Esophagus muscularis mucosa (tissue), 4 donors: ENCODE data around the gene ZNF320. TPM values are rescaled to one million over a fixed set of nuclear protein-coding genes. Genes with fewer than 3 reads are reported as not detected.
"Not testable (repeated sequence)": the region's sequence is repeated elsewhere in the genome, so short reads cannot be mapped to it uniquely, and the experiment has no call there.

ENCODE experiments used
- DNase-seq: peaks from one replicate; pipeline ENCODE4 v3.0.0-alpha.2; 2017; ENCODE audit errors: extremely low spot score
- H3K27ac ChIP-seq, 4 donors: fragments of 200-600 bp; sonication (generic); replicated peaks in 1 of 4; 1 replicate in 3 of 4; 2 replicates in 1 of 4; pipeline ENCODE4 v1.5.1; 2016 to 2019; ENCODE audit warnings: mild to moderate bottlenecking in 1 of 4
- H3K27me3 ChIP-seq, 4 donors: fragments of 200-600 bp; sonication (generic); one replicate each; pipeline versions ENCODE4 v1.5.1 to v1.6.0; 2016 to 2019
- H3K36me3 ChIP-seq, 4 donors: fragments of 200-600 bp; sonication (generic); one replicate each; pipeline ENCODE4 v1.5.1; 2016 to 2019
- H3K4me1 ChIP-seq, 4 donors: fragments of 200-600 bp; sonication (generic); one replicate each; pipeline ENCODE4 v1.5.1; 2016 to 2019
- H3K4me3 ChIP-seq, 4 donors: fragments of 200-600 bp; sonication (generic); 1 replicate in 2 of 4; 2 replicates in 2 of 4; pipeline ENCODE4 v1.5.1; 2016 to 2019; ENCODE audit warnings: mild to moderate bottlenecking in 4 of 4, moderate library complexity in 1 of 4
- H3K9me3 ChIP-seq, 4 donors: fragments of 200-600 bp; sonication (generic); 1 replicate in 3 of 4; 2 replicates in 1 of 4; pipeline ENCODE4 v1.5.1; 2016 to 2019
- CTCF ChIP-seq, 3 experiments: fragments of 200-600 bp in 2 of 3; fragments of 450-650 bp in 1 of 3; sonication (generic) in 2 of 3; IDR thresholded peaks; one replicate each; pipeline ENCODE4 v1.5.1; 2017 to 2019; ENCODE audit warnings: antibody characterized with exemption in 3 of 3, mild to moderate bottlenecking in 2 of 3, moderate library complexity in 1 of 3
- EP300 ChIP-seq: sonication (generic); formaldehyde crosslinking; IDR thresholded peaks from one replicate; pipeline ENCODE4 v1.6.1; 2017; ENCODE audit warnings: antibody characterized with exemption
- POLR2A ChIP-seq: fragments of 450-650 bp; IDR thresholded peaks from one replicate; pipeline ENCODE4 v1.6.1; 2017; ENCODE audit warnings: antibody characterized with exemption, moderate library complexity, mild to moderate bottlenecking, low read depth
- POLR2AphosphoS5 ChIP-seq, 2 donors: sonication (generic); formaldehyde crosslinking; IDR thresholded peaks; one replicate each; pipeline ENCODE4 v1.6.1; 2017; ENCODE audit warnings: antibody characterized with exemption in 2 of 2
- WGBS: methylation state at CpG from one replicate; pipeline ENCODE4 v1.1.5; 2018; 5-methylcytosine and 5-hydroxymethylcytosine counted together
- intact Hi-C: fragments of 100-400 bp; cut with DNase I; formaldehyde crosslinking; loops from one replicate; pipeline ENCODE4 v1.15.1; 2023
- total RNA-seq, 4 donors: library from RNA; depleted of rRNA; stranded (reverse); fragments of >200 nt; gene quantifications; one replicate each; pipeline versions ENCODE4 v1.1.0 to v1.2.1, GENCODE V29; 2016

Gene ZNF320
- total RNA-seq, 4 donors from 2014 or later = 4.2 to 11.6 (median 10.2) TPM

DNA sequence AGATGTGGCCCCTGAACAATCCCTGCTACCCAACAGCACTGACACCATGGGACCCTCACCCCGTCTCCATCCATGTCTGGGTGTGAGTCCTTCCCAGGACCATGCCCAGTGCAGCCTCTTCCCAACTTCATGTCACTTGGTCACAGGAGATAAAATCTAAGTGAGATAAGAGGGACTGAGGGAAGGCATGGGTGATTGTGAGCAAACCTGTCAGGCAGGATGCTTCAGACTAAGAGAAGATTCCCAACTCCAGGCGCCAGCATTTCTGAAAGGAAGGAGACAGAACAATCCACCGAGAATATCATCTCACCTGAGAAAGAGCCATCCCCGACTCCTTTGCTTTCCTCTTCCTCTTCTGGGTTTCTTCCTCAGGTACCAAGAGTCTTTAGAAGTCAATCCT, 7.5 kb downstream of the ZNF320 start:
- 99% methylated on average over 4 of the region's 4 CpGs for WGBS
- Histone ChIP-seq H3K4me1 (no peaks in the 10 kb centered on the region), H3K36me3 (peaks cover 36 to 80% (median 70%) of the 10 kb centered on the region in 4 donors), H3K4me3 (no peak overlapping the region), H3K27me3 (no peaks in the 10 kb centered on the region), H3K9me3 (no peaks in the 10 kb centered on the region), H3K27ac (no peak overlapping the region)
- intact Hi-C loops = loop anchor here (10.0 kb wide), 1 partner anchor 55 kb away; no protein-coding TSS in a partner anchor
- TF ChIP-seq EP300 = no peak
- TF ChIP-seq POLR2A = no peak
- no peak for TF ChIP-seq CTCF (IDR thresholded peaks at IDR 0.05)
- no peak for TF ChIP-seq POLR2AphosphoS5 (IDR thresholded peaks at IDR 0.05)
- DNase-seq = no peak

- no peaks in the 10 kb centered on the region for H3K27me3 ChIP-seq
- intact Hi-C loops = no loop called here
- no peaks in the 10 kb centered on the region for H3K4me1 ChIP-seq
- H3K9me3 ChIP-seq = no peaks in the 10 kb centered on the region
- no peak overlapping the region for H3K27ac ChIP-seq
- no peak for DNase-seq
- TF ChIP-seq CTCF (IDR thresholded peaks at IDR 0.05) (no peak), POLR2AphosphoS5 (IDR thresholded peaks at IDR 0.05) (no peak), POLR2A (no peak), EP300 (no peak)
- H3K36me3 ChIP-seq = peaks cover 45 to 83% (median 75%) of the 10 kb centered on the region in 4 donors
- H3K4me3 ChIP-seq = no peak overlapping the region
- 87% methylated on average over 7 of the region's 7 CpGs for WGBS
Measured at GRCh38 chr19:52889076-52889475, 8.4 kb downstream of the ZNF320 start.

GRCh38 chr19:52880895-52881389, 16.5 kb downstream of the ZNF320 start:
- Histone ChIP-seq H3K9me3 (peaks cover 0 to 18% (median 5%) of the 10 kb centered on the region in 4 donors), H3K36me3 (peaks cover 65 to 78% (median 73%) of the 10 kb centered on the region in 4 donors), H3K27ac (no peak overlapping the region), H3K4me1 (no peaks in the 10 kb centered on the region), H3K4me3 (no peak overlapping the region), H3K27me3 (no peaks in the 10 kb centered on the region)
- 95% methylated on average over 11 of the region's 11 CpGs for WGBS
- DNase-seq = no peak
- intact Hi-C loops = no loop called here
- no peak for TF ChIP-seq CTCF (IDR thresholded peaks at IDR 0.05)
- no peak for TF ChIP-seq EP300
- TF ChIP-seq POLR2A = no peak
- TF ChIP-seq POLR2AphosphoS5 (IDR thresholded peaks at IDR 0.05) = no peak

- intact Hi-C loops, H3K4me3 ChIP-seq, H3K4me1 ChIP-seq, DNase-seq, H3K27ac ChIP-seq, H3K27me3 ChIP-seq, H3K9me3 ChIP-seq, H3K36me3 ChIP-seq: not testable (repeated sequence)
- 84% methylated on average over 6 of the region's 6 CpGs for WGBS
Measured at GRCh38 chr19:52872996-52873395, 24.4 kb downstream of the ZNF320 start.

DNA sequence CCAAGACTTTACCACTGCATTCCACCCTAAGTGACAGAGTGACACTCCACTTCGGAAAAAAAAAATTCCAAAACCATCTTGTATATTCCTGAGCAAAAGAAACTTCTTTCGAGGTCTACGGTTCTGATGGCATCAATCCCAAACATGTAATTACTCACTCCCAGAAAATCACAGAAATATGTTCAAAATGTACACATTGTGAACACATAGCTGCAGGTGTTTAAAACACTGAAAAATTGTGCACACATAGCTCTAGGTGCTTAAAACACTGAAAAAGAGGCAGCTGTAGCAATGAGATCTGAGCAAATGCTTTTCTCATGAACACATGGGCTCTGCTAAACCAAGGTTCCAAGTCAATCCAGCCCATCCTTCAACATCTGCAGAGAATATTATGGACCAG, 26.0 kb downstream of the ZNF320 start:
- intact Hi-C loops = no loop called here
- TF ChIP-seq POLR2AphosphoS5 (IDR thresholded peaks at IDR 0.05) (no peak), EP300 (no peak), CTCF (IDR thresholded peaks at IDR 0.05) (no peak), POLR2A (no peak)
- H3K4me3 ChIP-seq = no peak overlapping the region
- no peaks in the 10 kb centered on the region for H3K4me1 ChIP-seq
- 97% methylated on average over 3 of the region's 3 CpGs for WGBS
- H3K36me3 ChIP-seq = peaks cover 0 to 8% (median 0%) of the 10 kb centered on the region in 4 donors
- no peaks in the 10 kb centered on the region for H3K27me3 ChIP-seq
- no peak overlapping the region for H3K27ac ChIP-seq
- no peak for DNase-seq
- no peaks in the 10 kb centered on the region for H3K9me3 ChIP-seq

DNA sequence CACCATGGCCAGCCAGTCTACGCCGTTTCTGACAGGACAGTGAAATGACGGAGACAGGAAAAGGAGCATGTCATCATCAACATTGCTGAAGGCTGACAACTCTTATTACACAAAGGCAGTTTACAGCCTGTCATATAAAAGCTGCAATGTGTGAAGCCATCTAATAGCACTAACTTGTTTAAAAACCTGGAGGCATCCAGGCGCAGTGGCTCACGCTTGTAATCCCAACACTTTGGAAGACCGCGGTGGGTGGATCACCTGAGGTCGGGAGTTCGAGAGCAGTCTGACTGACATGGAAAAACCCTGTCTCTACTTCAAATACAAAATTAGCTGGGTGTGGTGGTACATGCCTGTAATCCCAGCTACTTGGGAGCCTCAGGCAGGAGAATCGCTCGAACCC, 29.4 kb downstream of the ZNF320 start:
- H3K27me3 ChIP-seq, H3K4me3 ChIP-seq, intact Hi-C loops, H3K9me3 ChIP-seq, H3K4me1 ChIP-seq, DNase-seq, H3K36me3 ChIP-seq, H3K27ac ChIP-seq: not testable (repeated sequence)
- WGBS = 100% methylated on average over 7 of the region's 11 CpGs
